Measurements from ENCODE around the gene EEFSEC. TPM values are rescaled to one million over a fixed set of nuclear protein-coding genes. Genes with fewer than 3 reads are reported as not detected.

EEFSEC gene
- total and polyA plus RNA-seq, 2 experiments from 2014 or later, result 10.1 to 16.2 TPM

GRCh38 chr3:128152419-128153155 lies 694 bp upstream of the EEFSEC start:
- Mint-ChIP-seq H3K9me3 (peaks cover 3% of the 10 kb centered on the region; the same call in 1 of the 3 replicates), H3K36me3 (ENCODE audit: low read depth) (peaks cover 22% of the 10 kb centered on the region), H3K27me3 (ENCODE audit: insufficient read depth, low read depth, poor library complexity) (peaks cover 2% of the 10 kb centered on the region), H3K4me3 (peak overlapping the region; percentile 81), H3K4me1 (peaks cover 3% of the 10 kb centered on the region; the same call in 2 of the 3 replicates), H3K27ac (peak overlapping the region; percentile 74; the same call in 1 of the 2 replicates)
- no peaks in the 10 kb centered on the region for H3K27me3 ChIP-seq (ENCODE audit: insufficient read depth)
- ATAC-seq (peak; percentile 58), DNase-seq (ENCODE audit: low spot score) (peak; percentile 13)
- peak overlapping the region; percentile 59 for H3K4me3 ChIP-seq
- no peaks in the 10 kb centered on the region for H3K9me2 ChIP-seq (ENCODE audit: insufficient read depth)
- H3K79me2 ChIP-seq (replicated peaks; ENCODE audit: insufficient read depth), result 0 out of 2 replicates have a peak, but pooled peaks cover 7% of the 10 kb centered on the region
- H3K36me3 ChIP-seq (ENCODE audit: insufficient read depth), result 0 out of 2 replicates have a peak, but pooled peaks cover 5% of the 10 kb centered on the region
- TF ChIP-seq STAT1 (IDR thresholded peaks at IDR 0.05; ENCODE audit: unreplicated experiment), result no peak
- no peak for TF ChIP-seq CREB1 (CRISPR knock-in tag; IDR thresholded peaks at IDR 0.05; ENCODE audit: low read depth)
- TF ChIP-seq REST (IDR thresholded peaks at IDR 0.05; ENCODE audit: unreplicated experiment), result no peak
- no peak for TF ChIP-seq ZNF114 (CRISPR knock-in tag; IDR thresholded peaks at IDR 0.05)
- TF ChIP-seq CTCF (conservative IDR thresholded peaks at IDR 0.05; ENCODE audit: low read depth in 2 of 2), result no peak
- TF ChIP-seq EZH2 (IDR thresholded peaks at IDR 0.05; ENCODE audit: low read depth, unreplicated experiment), result no peak
- no peak for TF ChIP-seq EZH2phosphoT487 (IDR thresholded peaks at IDR 0.05; ENCODE audit: unreplicated experiment)
- TF ChIP-seq ZNF462 (CRISPR knock-in tag; IDR thresholded peaks at IDR 0.05), result no peak
- TF ChIP-seq JUNB (IDR thresholded peaks at IDR 0.05; ENCODE audit: unreplicated experiment), result no peak
- TF ChIP-seq ZNF331 (CRISPR knock-in tag; IDR thresholded peaks at IDR 0.05; ENCODE audit: low read depth), result no peak
- TF ChIP-seq ETS1 (IDR thresholded peaks at IDR 0.05), result no peak
- no peak for TF ChIP-seq NANOG (IDR thresholded peaks at IDR 0.05; ENCODE audit: borderline replicate concordance)
- peak overlapping the region; percentile 77 for H3K4me2 ChIP-seq
- no peak overlapping the region for H3K27ac ChIP-seq (ENCODE audit: low read depth)
- peaks cover 5% of the 10 kb centered on the region; the same call in 1 of the 2 replicates for H3K4me1 ChIP-seq (ENCODE audit: insufficient read depth)
- peaks cover 4% of the 10 kb centered on the region; the same call in 1 of the 2 replicates for H4K20me1 ChIP-seq (replicated peaks; ENCODE audit: insufficient read depth)
- H2AFZ ChIP-seq, result peak overlapping the region; percentile 93
- peaks cover 7% of the 10 kb centered on the region; the same call in 1 of the 2 replicates for H3F3A ChIP-seq (replicated peaks; ENCODE audit: low read depth)
